GM21360 (cell line): Measurements from ENCODE around the gene NSD2.
"Not testable (repeated sequence)": the region's sequence is repeated elsewhere in the genome, so short reads cannot be mapped to it uniquely, and the experiment has no call there.

Experiments used
- ATAC-seq: cut with Tn5 transposase; IDR thresholded peaks from one replicate; pipeline ENCODE4 v1.9.1; 2021; ENCODE audit warnings: mild to moderate bottlenecking, moderate library complexity; ENCODE audit not compliant: unreplicated experiment

The NSD2 gene

DNA sequence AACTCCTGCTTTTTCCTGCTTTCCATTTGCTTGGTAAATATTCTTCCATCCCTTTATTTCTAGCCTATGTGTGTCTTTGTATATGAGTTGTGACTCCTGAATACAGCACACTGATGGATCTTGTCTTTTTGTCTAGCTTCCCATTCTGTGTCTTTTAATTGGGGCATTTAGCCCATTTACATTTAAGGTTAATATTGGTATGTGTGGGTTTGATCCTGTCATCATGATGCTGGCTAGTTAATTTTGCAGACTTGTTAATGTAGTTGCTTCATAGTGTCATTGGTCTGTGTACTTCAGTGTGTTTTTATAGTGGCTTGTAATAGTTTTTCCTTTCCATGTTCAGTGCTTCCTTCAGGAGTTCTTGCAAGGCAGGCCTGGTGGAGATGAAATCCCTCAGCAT lies 160.0 kb downstream of the NSD2 start:
- not testable (repeated sequence) for ATAC-seq
